Measurements from ENCODE around the gene PTPRG.

The PTPRG gene

GRCh38 chr3:61819861-61820260, 258.5 kb downstream of the PTPRG start:
- no peak for DNase-seq

GRCh38 chr3:61820306-61820992, 259.1 kb downstream of the PTPRG start:
- no peak for DNase-seq

DNA sequence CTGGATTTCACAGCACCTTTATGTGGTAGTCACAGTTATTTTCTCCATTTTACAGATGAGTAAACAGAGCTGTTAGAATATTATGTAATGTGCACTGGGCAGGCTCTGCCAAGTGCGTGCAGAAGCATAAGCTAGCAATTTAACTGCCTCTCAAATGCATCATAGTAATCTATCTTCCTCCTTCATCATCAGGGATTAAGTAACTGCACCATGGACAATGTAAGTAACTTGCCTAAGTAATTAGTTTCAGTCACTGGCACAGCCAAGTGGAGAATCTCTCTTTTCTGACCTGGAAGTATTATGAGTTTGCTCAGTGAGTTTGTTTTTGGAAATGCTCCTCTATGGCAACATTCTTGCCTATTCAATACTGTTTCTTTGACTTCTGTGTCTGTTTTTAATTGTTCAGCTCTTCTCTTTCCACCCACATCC, 260.5 kb downstream of the PTPRG start:
- DNase-seq = no peak

GRCh38 chr3:61822588-61822987, 261.2 kb downstream of the PTPRG start:
- no peak for DNase-seq

- no peak for DNase-seq
These were observed 263.3 kb downstream of the PTPRG start for GRCh38 chr3:61824553-61825135.

DNA sequence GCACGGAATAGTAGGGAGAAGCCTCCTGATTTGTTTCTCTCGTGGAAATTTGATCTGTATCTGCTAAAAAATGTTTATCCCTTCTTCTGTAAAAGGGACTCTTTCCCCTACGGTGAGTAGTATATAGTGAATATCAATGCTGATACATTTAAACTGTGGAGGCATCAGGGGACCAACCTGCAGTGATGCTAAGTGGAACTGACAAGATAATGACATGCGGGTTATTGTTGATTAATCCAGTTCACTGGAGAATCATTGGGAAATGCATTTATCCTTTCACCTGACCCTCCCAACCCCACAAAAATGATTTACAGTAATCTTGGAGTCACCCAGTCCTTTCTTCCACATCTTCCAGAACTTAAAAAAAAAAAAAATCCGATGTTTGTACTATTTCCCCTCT, 264.8 kb downstream of the PTPRG start:
- DNase-seq = no peak

DNA sequence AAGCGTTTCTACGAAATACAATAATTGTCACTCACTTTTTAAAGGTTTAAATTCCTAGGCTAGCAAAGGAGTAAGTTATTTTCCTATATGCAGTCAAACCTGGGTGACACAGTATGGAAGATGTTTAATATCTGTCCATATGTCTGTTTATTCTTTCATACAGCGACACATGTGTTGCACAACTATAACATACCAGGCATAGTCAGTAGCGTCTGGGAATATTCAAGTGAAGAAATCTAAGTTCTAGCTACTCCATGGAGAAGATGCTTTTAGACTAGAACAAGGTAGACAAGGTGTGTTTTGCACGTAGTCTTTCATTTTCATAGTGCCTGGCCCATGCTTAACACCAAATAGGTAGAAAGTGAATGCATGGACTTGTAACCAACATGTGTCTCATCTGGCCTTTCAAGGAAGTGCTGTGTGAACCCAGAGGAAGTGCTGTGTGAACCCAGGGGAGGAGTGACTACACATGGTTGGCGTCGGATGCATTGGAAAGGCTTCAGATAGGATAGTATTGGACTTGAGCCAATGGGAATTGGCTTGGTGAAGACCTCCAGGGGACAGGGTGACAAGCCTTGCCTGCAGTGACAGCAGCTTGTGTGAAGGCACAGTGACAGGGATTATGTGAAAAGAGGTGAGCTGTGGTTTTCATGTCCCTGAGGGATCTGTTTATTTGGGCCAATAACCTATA, 267.0 kb downstream of the PTPRG start:
- DNase-seq = no peak

DNA sequence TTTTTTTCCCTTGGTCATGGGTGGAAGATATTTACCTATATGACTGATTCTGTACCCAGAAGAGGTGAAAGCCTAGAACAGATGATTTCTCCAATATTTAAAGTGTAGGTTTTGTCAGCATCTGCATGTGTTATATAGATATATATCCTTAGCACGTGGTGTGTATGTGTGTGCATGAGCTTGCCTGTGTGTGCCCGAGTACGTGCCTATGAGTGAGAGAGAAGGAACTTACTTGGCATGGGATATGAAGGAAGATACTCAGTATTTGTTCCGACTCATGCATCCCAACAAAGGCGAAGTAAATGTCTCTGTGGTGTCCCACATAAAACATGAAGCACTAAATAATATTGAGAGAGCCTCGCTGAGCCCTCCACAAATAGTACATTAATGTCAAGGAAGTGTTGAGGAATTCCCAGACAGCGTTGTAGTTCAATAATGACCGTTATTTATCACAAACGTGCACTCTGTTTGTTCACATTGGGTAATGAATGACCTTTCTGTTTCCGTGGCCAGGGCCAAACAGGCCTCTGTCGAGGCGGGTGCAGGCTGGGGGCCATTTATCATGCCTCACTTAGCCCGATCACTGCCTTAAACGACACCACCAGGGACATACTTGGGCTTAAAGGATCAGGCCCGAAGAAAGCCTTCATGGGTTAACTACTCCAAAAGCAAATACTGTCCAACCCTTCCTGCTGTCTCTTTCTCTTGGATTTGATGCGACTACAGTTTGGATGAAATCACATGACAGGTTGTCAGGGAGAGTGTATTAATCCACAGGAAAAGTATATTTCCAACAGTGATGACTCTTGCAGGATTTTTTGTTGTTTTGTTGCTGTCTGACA, 267.7 kb downstream of the PTPRG start:
- DNase-seq = peak in 2 of 51 donors; percentile 3 to 8

- peak in 1 of 51 donors; percentile 23 for DNase-seq
These were observed 268.5 kb downstream of the PTPRG start for GRCh38 chr3:61829722-61830350.

GRCh38 chr3:61831973-61832372, 270.6 kb downstream of the PTPRG start:
- DNase-seq = no peak

DNA sequence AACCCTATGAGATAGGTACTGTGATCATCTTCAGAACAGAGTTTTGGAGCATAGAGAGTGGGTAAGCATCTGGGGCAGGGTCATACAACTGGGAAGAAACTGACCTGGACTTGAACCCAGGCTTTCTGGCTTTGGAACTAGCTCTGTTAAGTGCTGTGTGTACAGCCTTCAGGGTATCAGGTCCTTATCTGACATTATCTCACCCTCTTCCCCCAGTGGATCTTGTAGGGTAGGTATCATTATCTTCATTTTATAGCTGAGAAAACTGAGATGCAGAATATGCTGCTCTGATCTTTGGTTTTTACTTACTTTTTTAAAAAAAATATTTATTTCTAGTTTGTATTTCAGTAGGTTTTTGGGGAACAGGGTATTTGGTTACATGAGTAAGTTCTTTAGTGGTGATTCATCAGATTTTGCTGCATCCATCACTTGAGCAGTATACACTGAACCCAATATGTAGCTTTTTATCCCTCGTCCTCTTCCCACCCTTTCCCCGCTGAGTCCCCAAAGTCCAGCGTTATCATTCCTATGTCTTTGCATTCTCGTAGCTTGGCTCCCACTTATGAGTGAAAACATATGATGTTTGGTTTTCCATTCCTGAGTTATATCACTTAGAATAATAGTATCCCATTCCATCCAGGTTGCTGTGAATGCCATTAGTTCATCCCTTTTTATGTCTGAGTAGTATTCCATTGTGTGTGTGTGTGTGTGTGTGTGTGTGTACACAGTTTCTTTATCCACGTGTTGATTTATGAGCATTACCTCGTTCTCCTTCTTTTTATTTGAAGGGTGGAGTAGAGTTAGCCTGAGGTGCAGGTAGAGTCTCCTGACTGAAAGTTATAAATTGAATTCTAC, 271.2 kb downstream of the PTPRG start:
- DNase-seq = no peak

GRCh38 chr3:61839256-61839655, 277.9 kb downstream of the PTPRG start:
- no peak for DNase-seq

GRCh38 chr3:61841111-61841845, 279.9 kb downstream of the PTPRG start:
- no peak for DNase-seq

DNA sequence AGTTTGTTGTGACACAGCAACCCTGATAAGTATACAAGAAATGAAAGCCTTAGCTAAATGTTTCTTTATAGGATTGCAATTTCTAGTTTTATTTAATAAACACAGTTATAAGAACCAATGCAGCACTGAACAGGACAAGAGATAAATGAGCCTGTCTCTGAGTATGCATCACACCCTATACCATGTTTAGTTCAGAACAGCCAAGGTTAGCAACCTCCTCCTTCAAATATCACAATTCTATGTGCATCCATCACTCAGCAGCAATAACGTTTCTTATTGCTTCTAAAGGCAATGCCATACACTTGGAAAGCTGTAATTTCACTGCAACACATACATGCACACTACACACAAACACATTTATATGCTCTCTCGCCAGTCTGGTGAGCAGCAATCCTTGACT, 280.6 kb downstream of the PTPRG start:
- DNase-seq = no peak

- DNase-seq = no peak
These were observed 283.0 kb downstream of the PTPRG start for GRCh38 chr3:61844346-61844745.

GRCh38 chr3:61846488-61846887, 285.1 kb downstream of the PTPRG start:
- no peak for DNase-seq

DNA sequence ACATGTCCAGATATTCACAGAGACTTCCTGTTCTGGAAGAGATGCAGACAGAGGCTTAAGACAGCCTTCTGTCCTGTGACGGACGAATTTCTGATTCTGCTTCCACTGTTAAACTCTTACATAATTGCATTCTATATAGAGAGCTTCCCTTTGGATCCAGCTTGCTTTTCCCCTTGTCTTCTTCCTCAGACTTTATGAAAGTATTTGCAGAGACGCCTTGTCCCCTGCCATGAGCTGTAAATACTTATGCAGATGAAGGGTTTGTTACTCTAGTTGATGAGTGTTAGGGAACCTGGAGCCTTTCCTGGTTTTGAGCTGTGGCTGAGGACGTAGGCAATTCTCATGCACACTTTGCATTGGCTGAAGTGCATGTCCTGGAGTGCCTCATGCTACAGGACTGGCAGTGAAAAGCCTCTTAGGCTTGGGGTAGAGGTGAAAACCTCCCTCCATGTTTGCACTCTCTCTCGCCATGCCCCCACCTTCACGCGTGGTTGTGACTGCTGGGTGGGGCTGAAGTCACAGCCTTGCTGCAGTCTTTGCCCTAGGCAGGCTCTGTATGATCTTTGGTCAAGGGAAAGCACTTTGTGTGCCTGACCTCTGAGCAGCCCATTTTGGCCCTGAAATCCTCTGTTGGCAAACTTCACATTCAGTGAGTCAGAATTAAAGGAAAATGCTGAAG, 286.6 kb downstream of the PTPRG start:
- no peak for DNase-seq

DNA sequence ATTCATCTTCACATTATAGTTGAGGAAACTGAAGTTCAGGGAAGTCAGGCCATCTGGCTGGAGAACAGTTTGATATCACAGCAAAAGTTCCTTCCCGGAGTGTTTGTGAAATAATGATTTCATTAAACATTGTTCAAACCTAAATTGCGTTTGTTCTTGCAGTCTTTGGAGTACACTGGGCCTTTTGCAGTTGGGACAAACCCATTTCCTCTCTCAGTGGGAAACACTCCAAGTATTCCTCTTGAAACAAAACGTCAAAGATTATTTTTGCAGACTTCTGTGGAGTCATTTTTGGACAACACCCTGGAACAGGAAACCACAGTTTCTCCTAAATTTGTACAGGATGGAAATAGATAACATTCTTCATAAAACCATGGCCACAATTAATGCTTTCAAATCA, 287.5 kb downstream of the PTPRG start:
- DNase-seq = peak in 1 of 51 donors; percentile 12

DNA sequence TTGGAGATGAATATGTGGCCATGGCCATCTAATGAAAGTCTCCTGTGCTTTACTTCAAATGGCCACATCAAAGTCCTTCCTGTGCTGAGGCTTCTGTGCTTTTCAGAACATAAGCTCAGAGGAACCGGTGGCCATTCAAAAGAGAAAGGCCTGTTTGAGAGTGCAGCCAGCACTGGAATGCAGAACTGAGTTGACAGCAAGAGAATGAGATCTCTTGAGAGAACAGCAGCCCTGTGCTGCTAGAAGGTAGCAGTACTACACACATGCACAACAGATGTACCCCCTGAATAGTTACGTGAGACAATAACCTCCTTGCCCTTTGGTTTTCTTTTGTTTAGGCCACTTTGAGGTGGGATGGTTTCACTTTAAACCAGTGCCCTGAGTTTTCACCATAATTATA, 292.5 kb downstream of the PTPRG start:
- no peak for DNase-seq

Data from hypothalamus (tissue), 51 donors.